HepG2 (cell line): ENCODE data around the gene MYO7B. TPM values are rescaled to one million over a fixed set of nuclear protein-coding genes. Genes with fewer than 3 reads are reported as not detected.

ENCODE experiments used
- ATAC-seq: fragments of 200-7000 bp; cut with Tn5 transposase; 3 replicates; pipeline ENCODE4 v1.9.1; 2020; ENCODE audit warnings: mild to moderate bottlenecking, moderate library complexity
- BruUV-seq: library from RNA; stranded (reverse); fragments of 400-500 nt; replicated peaks from 2 replicates; lab custom pipeline; 2021; lab: Mats Ljungman, UMichigan
- CTCF ChIA-PET: fragments of 300-600 bp; formaldehyde crosslinking; extraction: SDS; loops from one replicate; lab custom pipeline; 2021; ENCODE audit warnings: low total read pairs, inconsistent platforms, low intra/inter-chr PET ratio; lab: Yijun Ruan, JAX
- POLR2A ChIA-PET: fragments of 350-600 bp; sonication (Branson Sonifier 250); formaldehyde crosslinking; loops from one replicate; lab custom pipeline; 2020; ENCODE audit warnings: antibody characterized with exemption, inconsistent platforms; lab: Yijun Ruan, JAX
- DNase-seq: peaks from one replicate; pipeline ENCODE4 v3.0.0-alpha.2; 2015; ENCODE audit warnings: low spot score
- FAIRE-seq: peaks from 3 replicates; lab custom pipeline; 2011; peaks lifted over from hg19 to GRCh38; lab: Jason Lieb, UNC
- H2AFZ ChIP-seq: one replicate; pipeline ENCODE4 v1.6.1; 2011; ENCODE audit warnings: low read length, inconsistent platforms
- H3K27ac ChIP-seq: fragments of 300-600 bp; 3 replicates; pipeline ENCODE4 v1.8.0; 2011; ENCODE audit warnings: mixed run types, mild to moderate bottlenecking, mixed read lengths, low read length, inconsistent platforms; ENCODE audit not compliant: insufficient read depth; ENCODE audit errors: extremely low read length
- H3K27me3 ChIP-seq, 2 experiments: fragments of 200-600 bp in 1 of 2; 2 replicates in 1 of 2; 3 replicates in 1 of 2; pipeline versions ENCODE4 v1.6.0 to v1.8.0; 2011; ENCODE audit warnings: low read length in 2 of 2, mild to moderate bottlenecking in 2 of 2, moderate library complexity in 2 of 2, inconsistent platforms in 1 of 2; ENCODE audit not compliant: insufficient read depth in 2 of 2, control insufficient read depth in 1 of 2
- H3K36me3 ChIP-seq, 2 experiments: fragments of 200-600 bp in 1 of 2; replicated peaks in 1 of 2; 2 replicates in 1 of 2; 3 replicates in 1 of 2; pipeline versions ENCODE4 v1.5.1 to v1.8.0; 2011; ENCODE audit warnings: low read length in 2 of 2, inconsistent platforms in 1 of 2; ENCODE audit not compliant: insufficient read depth in 2 of 2, control insufficient read depth in 1 of 2
- H3K4me1 ChIP-seq: 2 replicates; pipeline ENCODE4 v1.5.1; 2012; ENCODE audit warnings: low read length, inconsistent platforms; ENCODE audit not compliant: insufficient read depth
- H3K4me2 ChIP-seq: 2 replicates; pipeline ENCODE4 v1.6.0; 2011; ENCODE audit warnings: low read depth, low read length, inconsistent platforms
- H3K4me3 ChIP-seq, 3 experiments: fragments of 200-600 bp in 1 of 3; sonication (generic), shearing (Covaris generic) in 1 of 3; replicated peaks in 1 of 3; 2 replicates each; pipeline ENCODE4 v1.5.1; 2011 to 2016; ENCODE audit warnings: low read length in 3 of 3, inconsistent platforms in 2 of 3, low read depth in 2 of 3, mild to moderate bottlenecking in 2 of 3, control low read depth in 1 of 3, mixed read lengths in 1 of 3; ENCODE audit not compliant: insufficient read depth in 1 of 3
- H3K79me2 ChIP-seq: one replicate; pipeline ENCODE4 v1.6.1; 2011; ENCODE audit warnings: low read length, inconsistent platforms; ENCODE audit not compliant: insufficient read depth
- H3K9ac ChIP-seq: 2 replicates; pipeline ENCODE4 v1.6.0; 2011; ENCODE audit warnings: mild to moderate bottlenecking, low read depth, low read length, inconsistent platforms; ENCODE audit not compliant: insufficient read depth
- H3K9me3 ChIP-seq: 2 replicates; pipeline ENCODE4 v1.5.1; 2012; ENCODE audit warnings: mild to moderate bottlenecking, low read length
- H4K20me1 ChIP-seq: 2 replicates; pipeline ENCODE4 v1.6.0; 2011; ENCODE audit warnings: inconsistent platforms, mild to moderate bottlenecking, low read length, moderate library complexity; ENCODE audit not compliant: insufficient read depth
- BHLHE40 ChIP-seq: IDR thresholded peaks from 2 replicates; pipeline ENCODE4 v1.6.1; 2011; ENCODE audit warnings: low read length, improper control_type of control experiment
- CENPT ChIP-seq: sonication (generic); formaldehyde crosslinking; IDR thresholded peaks from 2 replicates; pipeline ENCODE4 v1.8.0; 2022; ENCODE audit warnings: low read depth, mild to moderate bottlenecking, moderate library complexity, missing genetic modification reagents
- EZH2 ChIP-seq: conservative IDR thresholded peaks from 2 replicates; pipeline ENCODE4 v1.6.1; 2012; ENCODE audit warnings: mild to moderate bottlenecking, low read depth, low read length, moderate library complexity
- FLYWCH1 ChIP-seq: sonication (generic); formaldehyde crosslinking; IDR thresholded peaks from 2 replicates; pipeline ENCODE4 v1.8.1; 2023; ENCODE audit warnings: mild to moderate bottlenecking, missing genetic modification reagents
- FOXA3 ChIP-seq: IDR thresholded peaks from 2 replicates; pipeline ENCODE4 v1.6.1; 2016; ENCODE audit warnings: missing genetic modification reagents, missing compliant biosample characterization
- RXRA ChIP-seq: sonication (generic); formaldehyde crosslinking; IDR thresholded peaks from 2 replicates; pipeline ENCODE4 v1.5.1; 2020; ENCODE audit warnings: missing genetic modification reagents
- YEATS4 ChIP-seq: sonication (generic); formaldehyde crosslinking; IDR thresholded peaks from 2 replicates; pipeline ENCODE4 v1.4.0; 2020; ENCODE audit warnings: missing genetic modification reagents, borderline replicate concordance
- ZNF331 ChIP-seq: sonication (generic); formaldehyde crosslinking; IDR thresholded peaks from 2 replicates; pipeline ENCODE4 v1.4.0; 2020; ENCODE audit warnings: missing genetic modification reagents
- ZNF354B ChIP-seq: sonication (generic); formaldehyde crosslinking; IDR thresholded peaks from 2 replicates; pipeline ENCODE4 v1.8.0; 2022; ENCODE audit warnings: mild to moderate bottlenecking, missing genetic modification reagents
- ZNF747 ChIP-seq: sonication (generic); formaldehyde crosslinking; IDR thresholded peaks from 2 replicates; pipeline ENCODE4 v1.8.1; 2023; ENCODE audit warnings: missing genetic modification reagents, mild to moderate bottlenecking, borderline replicate concordance
- WGBS: methylation state at CpG from one replicate; pipeline ENCODE4 v1.1.6; 2017; ENCODE audit warnings: low lambda C conversion rate; 5-methylcytosine and 5-hydroxymethylcytosine counted together
- in situ Hi-C: cut with HindIII; loops from 2 replicates; pipeline ENCODE4 v1.10.0; 2017; ENCODE audit warnings: low pct_unique_long_range_greater_than_20kb; ENCODE audit not compliant: extremely low pct_ligation_motif_present
- intact Hi-C: fragments of 100-400 bp; cut with micrococcal nuclease; formaldehyde crosslinking; loops from one replicate; pipeline ENCODE4 v1.10.0; 2022; ENCODE audit not compliant: unreplicated experiment
- polyA plus RNA-seq, 8 experiments: library from polyadenylated mRNA; depleted of rRNA in 3 of 8; stranded (reverse) in 7 of 8; unstranded in 1 of 8; fragments of >200 nt; fragmentation: Illumina TruSeq in 4 of 8; extraction: Trizol in 4 of 8; gene quantifications; 2 replicates each; pipeline versions ENCODE4 v1.2.1 to v1.2.3, GENCODE V29; 2011 to 2016; ENCODE audit warnings: low read depth in 4 of 8, missing spikeins in 1 of 8, mixed read lengths in 1 of 8; ENCODE audit not compliant: insufficient read depth in 1 of 8
- total RNA-seq, 5 experiments: library from RNA; depleted of rRNA; stranded (reverse); fragments of >200 nt; fragmentation: Illumina TruSeq; extraction: Trizol; gene quantifications; 2 replicates each; pipeline ENCODE4 v1.2.3, GENCODE V29; 2016; ENCODE audit warnings: low read depth in 1 of 5
- TF ChIP-seq, protein P1 (sequence below), 2 experiments: sonication (generic) in 1 of 2; formaldehyde crosslinking in 1 of 2; IDR thresholded peaks; 2 replicates each; pipeline versions ENCODE4 v1.4.0 to v1.6.1; 2016 to 2020; ENCODE audit warnings: borderline replicate concordance in 1 of 2, low read depth in 1 of 2, mild to moderate bottlenecking in 1 of 2, missing genetic modification reagents in 1 of 2
- TF ChIP-seq, protein P2 (sequence below): sonication (generic); formaldehyde crosslinking; IDR thresholded peaks from 2 replicates; pipeline ENCODE4 v1.4.0; 2020; ENCODE audit warnings: missing genetic modification reagents
- TF ChIP-seq, protein P3 (sequence below): sonication (generic); formaldehyde crosslinking; IDR thresholded peaks from 2 replicates; pipeline ENCODE4 v1.5.0; 2020; ENCODE audit warnings: missing genetic modification reagents

MYO7B gene
- total and polyA plus RNA-seq, 2 of the 13 experiments (the other 11 are each of a cell fraction or from before 2014, with no cell fraction given) = not detected

DNA sequence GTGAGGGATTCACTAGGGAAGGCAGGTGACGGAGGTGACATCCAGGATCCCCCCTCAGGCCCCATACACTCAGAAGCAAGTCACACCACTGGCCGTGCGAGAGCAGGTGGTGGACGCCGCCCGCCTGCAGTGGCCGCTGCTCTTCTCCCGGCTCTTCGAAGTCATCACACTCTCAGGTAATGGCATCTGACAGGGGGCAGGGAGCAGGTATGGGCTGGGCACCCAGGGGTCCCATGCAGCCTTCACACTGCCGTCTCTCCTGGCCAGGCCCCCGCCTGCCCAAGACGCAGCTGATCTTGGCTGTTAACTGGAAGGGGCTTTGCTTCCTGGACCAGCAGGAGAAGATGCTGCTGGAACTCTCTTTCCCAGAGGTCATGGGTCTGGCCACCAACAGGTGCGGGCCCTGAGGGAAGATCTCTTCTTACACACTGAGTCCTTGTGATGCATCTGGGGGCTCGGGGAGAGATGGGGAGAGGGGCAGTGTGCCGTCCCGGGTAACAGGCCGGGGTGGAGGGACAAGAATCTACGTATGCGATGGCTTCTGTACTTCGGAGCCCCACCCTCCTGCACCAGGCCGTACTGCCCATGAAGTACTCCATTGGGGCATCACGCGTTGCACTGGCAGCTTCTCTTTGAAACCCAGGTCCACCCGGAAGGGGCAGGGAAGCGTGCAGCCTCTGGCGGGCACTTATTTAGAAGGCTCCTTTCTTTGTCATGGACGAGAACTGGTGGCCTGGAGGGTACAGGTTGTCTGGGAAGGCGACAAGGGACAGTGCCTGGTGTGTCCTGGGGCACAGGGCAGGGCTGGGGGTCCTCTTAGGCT lies 91.6 kb downstream of the MYO7B start (continued):
- no peak for TF ChIP-seq ZNF354B
- peak; percentile 51; the same call in 1 of the 2 replicates for TF ChIP-seq EZH2
- TF ChIP-seq ZNF331 (CRISPR knock-in tag) = no peak
- TF ChIP-seq RXRA (CRISPR knock-in tag) = no peak
- no peak for TF ChIP-seq FLYWCH1 (CRISPR knock-in tag)

DNA sequence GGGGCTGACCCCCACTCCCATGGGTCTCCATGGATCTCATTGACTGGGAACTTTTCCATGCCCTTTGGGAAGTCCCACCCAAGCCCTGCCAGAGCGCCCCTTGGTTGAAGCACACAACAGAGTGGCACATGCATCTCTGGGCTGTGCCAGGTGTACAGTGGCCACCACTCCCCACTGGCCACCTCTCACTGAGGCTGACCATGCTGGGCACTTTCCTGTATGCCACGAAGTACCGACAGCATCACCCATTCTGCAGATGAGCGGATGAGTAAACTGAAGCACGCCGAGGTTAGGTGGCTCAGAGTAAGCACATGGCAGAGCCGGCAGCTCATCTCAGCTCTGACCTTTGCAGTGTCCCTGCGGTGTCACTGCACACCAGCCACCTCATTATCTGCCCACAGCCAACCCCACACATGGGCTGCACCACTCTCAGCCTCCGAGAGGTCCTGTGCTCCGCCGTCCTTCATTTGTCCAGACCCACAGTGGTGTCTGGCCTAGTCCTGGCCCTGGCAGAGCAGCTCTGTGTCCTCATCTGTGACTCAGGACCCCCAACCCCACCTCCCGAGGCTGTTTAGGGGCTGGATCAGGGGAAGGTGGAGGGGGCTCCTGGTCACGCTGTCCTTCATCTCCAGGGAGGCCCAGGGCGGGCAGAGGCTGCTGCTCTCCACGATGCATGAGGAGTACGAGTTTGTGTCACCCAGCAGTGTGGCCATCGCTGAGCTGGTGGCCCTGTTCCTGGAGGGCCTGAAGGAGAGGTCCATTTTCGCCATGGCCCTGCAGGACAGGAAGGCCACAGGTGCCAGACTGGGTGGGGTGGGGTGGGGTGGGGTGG lies 92.5 kb downstream of the MYO7B start:
- WGBS = 34% methylated on average over 13 of the region's 18 CpGs
- in situ Hi-C loops = no loop called here
- ChIA-PET POLR2A (no interaction called here), CTCF (no interaction called here)
- ATAC-seq (no peak), DNase-seq (no peak), FAIRE-seq (no peak)
- no peaks in the 10 kb centered on the region for H3K36me3 ChIP-seq
- no peak overlapping the region for H3K4me3 ChIP-seq
- no peaks in the 10 kb centered on the region for H3K79me2 ChIP-seq
- H3K4me2 ChIP-seq = no peak overlapping the region
- H2AFZ ChIP-seq = no peak overlapping the region
- intact Hi-C loops = no loop called here
- no TSS peak for BruUV-seq
- no peak overlapping the region for H3K27ac ChIP-seq
- H4K20me1 ChIP-seq = no peaks in the 10 kb centered on the region
- peaks cover 28 to 92% of the 10 kb centered on the region in 2 experiments for H3K27me3 ChIP-seq
- no peak overlapping the region for H3K9ac ChIP-seq
- no peaks in the 10 kb centered on the region for H3K4me1 ChIP-seq
- H3K9me3 ChIP-seq = no peaks in the 10 kb centered on the region
- TF ChIP-seq FOXA3 (CRISPR knock-in tag) (no peak), BHLHE40 (no peak), ZNF747 (CRISPR knock-in tag) (no peak), CENPT (CRISPR knock-in tag) (no peak), YEATS4 (CRISPR knock-in tag) (no peak)
- TF ChIP-seq, protein P1, sequence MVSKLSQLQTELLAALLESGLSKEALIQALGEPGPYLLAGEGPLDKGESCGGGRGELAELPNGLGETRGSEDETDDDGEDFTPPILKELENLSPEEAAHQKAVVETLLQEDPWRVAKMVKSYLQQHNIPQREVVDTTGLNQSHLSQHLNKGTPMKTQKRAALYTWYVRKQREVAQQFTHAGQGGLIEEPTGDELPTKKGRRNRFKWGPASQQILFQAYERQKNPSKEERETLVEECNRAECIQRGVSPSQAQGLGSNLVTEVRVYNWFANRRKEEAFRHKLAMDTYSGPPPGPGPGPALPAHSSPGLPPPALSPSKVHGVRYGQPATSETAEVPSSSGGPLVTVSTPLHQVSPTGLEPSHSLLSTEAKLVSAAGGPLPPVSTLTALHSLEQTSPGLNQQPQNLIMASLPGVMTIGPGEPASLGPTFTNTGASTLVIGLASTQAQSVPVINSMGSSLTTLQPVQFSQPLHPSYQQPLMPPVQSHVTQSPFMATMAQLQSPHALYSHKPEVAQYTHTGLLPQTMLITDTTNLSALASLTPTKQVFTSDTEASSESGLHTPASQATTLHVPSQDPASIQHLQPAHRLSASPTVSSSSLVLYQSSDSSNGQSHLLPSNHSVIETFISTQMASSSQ (IDR thresholded peaks at IDR 0.05; ENCODE audit: low read depth) = no peak
- TF ChIP-seq, protein P1 (CRISPR knock-in tag; IDR thresholded peaks at IDR 0.05; ENCODE audit: borderline replicate concordance) = no peak
- TF ChIP-seq, protein P2, sequence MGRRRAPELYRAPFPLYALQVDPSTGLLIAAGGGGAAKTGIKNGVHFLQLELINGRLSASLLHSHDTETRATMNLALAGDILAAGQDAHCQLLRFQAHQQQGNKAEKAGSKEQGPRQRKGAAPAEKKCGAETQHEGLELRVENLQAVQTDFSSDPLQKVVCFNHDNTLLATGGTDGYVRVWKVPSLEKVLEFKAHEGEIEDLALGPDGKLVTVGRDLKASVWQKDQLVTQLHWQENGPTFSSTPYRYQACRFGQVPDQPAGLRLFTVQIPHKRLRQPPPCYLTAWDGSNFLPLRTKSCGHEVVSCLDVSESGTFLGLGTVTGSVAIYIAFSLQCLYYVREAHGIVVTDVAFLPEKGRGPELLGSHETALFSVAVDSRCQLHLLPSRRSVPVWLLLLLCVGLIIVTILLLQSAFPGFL (CRISPR knock-in tag) = no peak
- TF ChIP-seq, protein P3, sequence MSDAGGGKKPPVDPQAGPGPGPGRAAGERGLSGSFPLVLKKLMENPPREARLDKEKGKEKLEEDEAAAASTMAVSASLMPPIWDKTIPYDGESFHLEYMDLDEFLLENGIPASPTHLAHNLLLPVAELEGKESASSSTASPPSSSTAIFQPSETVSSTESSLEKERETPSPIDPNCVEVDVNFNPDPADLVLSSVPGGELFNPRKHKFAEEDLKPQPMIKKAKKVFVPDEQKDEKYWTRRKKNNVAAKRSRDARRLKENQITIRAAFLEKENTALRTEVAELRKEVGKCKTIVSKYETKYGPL (CRISPR knock-in tag) = no peak
